Neural cell (in vitro differentiated cells): ENCODE results near the gene ZFP14. TPM values are rescaled to one million over a fixed set of nuclear protein-coding genes. Genes with fewer than 3 reads are reported as not detected.

Experiments used
- H2AFZ ChIP-seq: fragments of 200-600, 300-800 bp; sonication (generic), shearing (Covaris generic); 2 replicates; pipeline ENCODE4 v1.6.0; 2014; ENCODE audit warnings: low read depth, mild to moderate bottlenecking, antibody characterized with exemption, low read length, moderate library complexity
- H3F3A ChIP-seq: fragments of 200-600 bp; shearing (Covaris generic); 2 replicates; pipeline ENCODE4 v1.6.1; 2016; ENCODE audit warnings: mild to moderate bottlenecking, moderate library complexity, mixed read lengths, antibody characterized with exemption, low read length; ENCODE audit not compliant: insufficient read depth, poor library complexity, severe bottlenecking
- H3K27ac ChIP-seq: fragments of 200-600, 300-800 bp; sonication (generic), shearing (Covaris generic); 2 replicates; pipeline ENCODE4 v1.5.1; 2014; ENCODE audit warnings: mild to moderate bottlenecking, low read length, moderate library complexity
- H3K27me3 ChIP-seq: fragments of 300-800, 200-600 bp; sonication (generic), shearing (Covaris generic); 2 replicates; pipeline ENCODE4 v1.6.0; 2014; ENCODE audit warnings: mild to moderate bottlenecking, low read depth, low read length, moderate library complexity; ENCODE audit not compliant: insufficient read depth
- H3K36me3 ChIP-seq: fragments of 300-800, 200-600 bp; sonication (generic), shearing (Covaris generic); 2 replicates; pipeline ENCODE4 v1.5.1; 2014; ENCODE audit warnings: mild to moderate bottlenecking, antibody characterized with exemption, low read length, moderate library complexity; ENCODE audit not compliant: insufficient read depth
- H3K4me2 ChIP-seq: fragments of 300-800, 200-600 bp; sonication (generic), shearing (Covaris generic); 2 replicates; pipeline ENCODE4 v1.6.0; 2014; ENCODE audit warnings: mild to moderate bottlenecking, low read length
- H3K4me3 ChIP-seq: fragments of 300-800, 200-600 bp; sonication (generic), shearing (Covaris generic); 2 replicates; pipeline ENCODE4 v1.5.1; 2014; ENCODE audit warnings: mild to moderate bottlenecking, low read length, moderate library complexity
- H3K79me2 ChIP-seq: fragments of 200-600 bp; shearing (Covaris generic); replicated peaks from 2 replicates; pipeline ENCODE4 v1.6.0; 2014; ENCODE audit warnings: mild to moderate bottlenecking, low read length, moderate library complexity; ENCODE audit not compliant: insufficient read depth
- H3K9ac ChIP-seq: fragments of 300-800, 200-600 bp; sonication (generic), shearing (Covaris generic); 2 replicates; pipeline ENCODE4 v1.6.1; 2016; ENCODE audit warnings: mild to moderate bottlenecking, low read length, mixed read lengths
- H3K9me2 ChIP-seq: fragments of 200-600 bp; shearing (Covaris generic); 2 replicates; pipeline ENCODE4 v1.6.1; 2016; ENCODE audit warnings: mild to moderate bottlenecking, low read length, mixed read lengths; ENCODE audit not compliant: insufficient read depth
- H3K9me3 ChIP-seq: fragments of 200-600, 300-800 bp; sonication (generic), shearing (Covaris generic); 2 replicates; pipeline ENCODE4 v1.6.1; 2016; ENCODE audit warnings: mild to moderate bottlenecking, mixed run types, low read length, moderate library complexity, mixed read lengths
- H4K20me1 ChIP-seq: fragments of 200-600 bp; shearing (Covaris generic); 2 replicates; pipeline ENCODE4 v1.6.1; 2016; ENCODE audit warnings: mild to moderate bottlenecking, mixed run types; ENCODE audit not compliant: insufficient read depth
- EP300 ChIP-seq: fragments of 450-650 bp; conservative IDR thresholded peaks from 2 replicates; pipeline ENCODE4 v1.6.1; 2014; ENCODE audit warnings: antibody characterized with exemption, mild to moderate bottlenecking, moderate library complexity; ENCODE audit not compliant: poor library complexity, severe bottlenecking
- EZH2 ChIP-seq: fragments of 200-600, 300-800 bp; shearing (Covaris generic), sonication (generic); IDR thresholded peaks from 2 replicates; pipeline ENCODE4 v1.6.1; 2014; ENCODE audit warnings: antibody characterized with exemption, low read length, borderline replicate concordance, mild to moderate bottlenecking; ENCODE audit not compliant: insufficient read depth, poor library complexity, severe bottlenecking
- MXI1 ChIP-seq: fragments of 450-650 bp; conservative IDR thresholded peaks from 2 replicates; pipeline ENCODE4 v1.6.1; 2014; ENCODE audit warnings: antibody characterized with exemption, mild to moderate bottlenecking; ENCODE audit not compliant: poor library complexity, severe bottlenecking
- POLR2AphosphoS5 ChIP-seq: IDR thresholded peaks from 2 replicates; pipeline ENCODE4 v1.6.1; 2012
- RAD21 ChIP-seq: fragments of 450-650 bp; conservative IDR thresholded peaks from 2 replicates; pipeline ENCODE4 v1.6.1; 2014; ENCODE audit warnings: antibody characterized with exemption, mild to moderate bottlenecking, moderate library complexity
- SMC3 ChIP-seq: fragments of 450-650 bp; conservative IDR thresholded peaks from 2 replicates; pipeline ENCODE4 v1.6.1; 2014; ENCODE audit warnings: antibody characterized with exemption, mild to moderate bottlenecking, moderate library complexity; ENCODE audit not compliant: poor library complexity
- TAF1 ChIP-seq: IDR thresholded peaks from 2 replicates; pipeline ENCODE4 v1.6.1; 2012; ENCODE audit warnings: low read depth
- polyA plus RNA-seq: library from polyadenylated mRNA; depleted of rRNA; stranded (reverse); fragments of >200 nt; gene quantifications from 2 replicates; pipeline ENCODE4 v1.2.3, GENCODE V29; 2014
- TF ChIP-seq, protein P1 (sequence below): fragments of 450-650 bp; IDR thresholded peaks from 2 replicates; pipeline ENCODE4 v1.5.1; 2014; ENCODE audit warnings: antibody characterized with exemption, mild to moderate bottlenecking, moderate library complexity; ENCODE audit not compliant: poor library complexity, severe bottlenecking
- TF ChIP-seq, protein P2 (sequence below): IDR thresholded peaks from 2 replicates; pipeline ENCODE4 v1.6.1; 2012; ENCODE audit warnings: borderline replicate concordance

The ZFP14 gene
- polyA plus RNA-seq, 1 donor from 2014 or later, result 16.1 TPM

DNA sequence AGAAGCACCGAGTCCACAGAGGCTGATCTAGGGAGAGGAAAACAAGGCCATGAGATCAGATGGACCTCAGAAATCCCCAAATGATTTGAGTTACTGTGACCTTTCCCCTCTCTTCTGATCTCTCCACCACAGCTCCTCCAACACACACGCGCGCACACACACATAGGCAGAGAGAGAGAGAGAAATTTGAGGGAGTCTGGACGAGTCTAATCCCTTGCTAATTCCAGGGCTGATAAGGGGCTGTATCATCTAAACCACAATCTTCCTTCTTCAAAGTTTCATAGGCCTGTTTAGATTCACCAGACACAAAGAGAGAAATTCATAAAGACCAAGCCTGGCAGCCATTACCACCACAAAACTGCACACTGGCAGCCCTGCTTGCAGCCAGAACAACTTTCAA is 30.8 kb upstream of the ZFP14 start:
- no peak overlapping the region for H2AFZ ChIP-seq
- peaks cover 37% of the 10 kb centered on the region for H3K36me3 ChIP-seq
- no peaks in the 10 kb centered on the region for H3F3A ChIP-seq
- H3K9me2 ChIP-seq, result no peaks in the 10 kb centered on the region
- H3K4me2 ChIP-seq, result no peak overlapping the region
- H3K9ac ChIP-seq, result no peak overlapping the region
- H4K20me1 ChIP-seq, result no peaks in the 10 kb centered on the region
- H3K4me3 ChIP-seq, result no peak overlapping the region
- no peaks in the 10 kb centered on the region for H3K27me3 ChIP-seq
- peaks cover 12% of the 10 kb centered on the region for H3K79me2 ChIP-seq
- H3K9me3 ChIP-seq, result peaks cover 17% of the 10 kb centered on the region
- TF ChIP-seq, protein P1, sequence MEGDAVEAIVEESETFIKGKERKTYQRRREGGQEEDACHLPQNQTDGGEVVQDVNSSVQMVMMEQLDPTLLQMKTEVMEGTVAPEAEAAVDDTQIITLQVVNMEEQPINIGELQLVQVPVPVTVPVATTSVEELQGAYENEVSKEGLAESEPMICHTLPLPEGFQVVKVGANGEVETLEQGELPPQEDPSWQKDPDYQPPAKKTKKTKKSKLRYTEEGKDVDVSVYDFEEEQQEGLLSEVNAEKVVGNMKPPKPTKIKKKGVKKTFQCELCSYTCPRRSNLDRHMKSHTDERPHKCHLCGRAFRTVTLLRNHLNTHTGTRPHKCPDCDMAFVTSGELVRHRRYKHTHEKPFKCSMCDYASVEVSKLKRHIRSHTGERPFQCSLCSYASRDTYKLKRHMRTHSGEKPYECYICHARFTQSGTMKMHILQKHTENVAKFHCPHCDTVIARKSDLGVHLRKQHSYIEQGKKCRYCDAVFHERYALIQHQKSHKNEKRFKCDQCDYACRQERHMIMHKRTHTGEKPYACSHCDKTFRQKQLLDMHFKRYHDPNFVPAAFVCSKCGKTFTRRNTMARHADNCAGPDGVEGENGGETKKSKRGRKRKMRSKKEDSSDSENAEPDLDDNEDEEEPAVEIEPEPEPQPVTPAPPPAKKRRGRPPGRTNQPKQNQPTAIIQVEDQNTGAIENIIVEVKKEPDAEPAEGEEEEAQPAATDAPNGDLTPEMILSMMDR, result no peak
- TF ChIP-seq EZH2 (no peak), SMC3 (no peak), EP300 (no peak), TAF1 (no peak)
- no peak overlapping the region for H3K27ac ChIP-seq

DNA sequence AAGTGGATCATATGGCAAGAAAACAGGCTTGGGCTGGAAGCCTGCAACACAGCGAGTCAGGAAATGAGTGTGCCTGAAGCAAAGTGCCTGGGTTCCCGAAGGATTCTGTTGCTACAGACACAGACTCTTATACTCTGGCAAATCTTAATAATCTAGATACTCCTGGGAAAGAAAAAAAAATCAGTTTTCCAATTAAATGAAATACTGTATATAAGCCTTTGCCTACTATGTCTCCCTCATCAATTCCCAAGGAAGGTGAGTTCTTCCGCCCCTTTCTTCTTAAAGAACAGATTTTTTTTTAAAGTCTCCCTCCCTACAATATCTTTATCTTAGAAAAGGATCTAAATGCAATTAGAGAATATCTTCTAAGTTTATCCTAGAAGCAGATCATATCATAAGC is 29.1 kb upstream of the ZFP14 start:
- Histone ChIP-seq H3K9ac (no peak overlapping the region), H3K4me3 (no peak overlapping the region), H2AFZ (no peak overlapping the region), H3K36me3 (peaks cover 37% of the 10 kb centered on the region), H3K4me2 (no peak overlapping the region), H3K9me2 (no peaks in the 10 kb centered on the region), H3K79me2 (peaks cover 8% of the 10 kb centered on the region), H4K20me1 (no peaks in the 10 kb centered on the region), H3K27me3 (no peaks in the 10 kb centered on the region), H3K9me3 (peaks cover 17% of the 10 kb centered on the region), H3K27ac (no peak overlapping the region), H3F3A (no peaks in the 10 kb centered on the region)
- TF ChIP-seq, protein P1, result no peak

DNA sequence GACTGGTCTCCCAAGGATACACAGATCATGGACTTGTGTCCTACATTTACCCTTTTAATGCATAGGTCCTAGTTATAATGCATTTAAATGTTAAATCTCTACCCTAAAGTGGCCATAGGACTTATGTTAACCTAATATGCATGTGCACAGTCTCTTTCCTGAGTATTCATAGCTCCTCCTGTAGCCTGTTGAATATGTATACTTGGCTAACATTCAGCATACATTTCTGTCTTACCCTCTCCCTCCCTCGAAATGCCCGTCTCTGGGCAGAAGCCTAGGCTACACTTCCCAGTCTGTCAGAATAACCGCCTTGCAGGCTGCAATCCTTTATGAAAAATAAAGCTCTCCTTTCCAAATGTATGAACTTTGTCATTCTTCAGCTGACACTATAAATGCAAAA is 25.5 kb upstream of the ZFP14 start:
- no peak overlapping the region for H3K4me2 ChIP-seq
- no peak overlapping the region for H3K4me3 ChIP-seq
- H3K9ac ChIP-seq, result no peak overlapping the region
- H3K9me3 ChIP-seq, result peaks cover 3% of the 10 kb centered on the region
- no peaks in the 10 kb centered on the region for H4K20me1 ChIP-seq
- H3K9me2 ChIP-seq, result no peaks in the 10 kb centered on the region
- H3K27me3 ChIP-seq, result no peaks in the 10 kb centered on the region
- no peak overlapping the region for H3K27ac ChIP-seq
- no peak for TF ChIP-seq TAF1
- TF ChIP-seq EZH2, result no peak
- no peak for TF ChIP-seq RAD21
- TF ChIP-seq MXI1, result no peak
- TF ChIP-seq POLR2AphosphoS5, result no peak
- TF ChIP-seq, protein P1, result no peak
- TF ChIP-seq EP300, result no peak
- TF ChIP-seq SMC3, result no peak
- TF ChIP-seq, protein P2, sequence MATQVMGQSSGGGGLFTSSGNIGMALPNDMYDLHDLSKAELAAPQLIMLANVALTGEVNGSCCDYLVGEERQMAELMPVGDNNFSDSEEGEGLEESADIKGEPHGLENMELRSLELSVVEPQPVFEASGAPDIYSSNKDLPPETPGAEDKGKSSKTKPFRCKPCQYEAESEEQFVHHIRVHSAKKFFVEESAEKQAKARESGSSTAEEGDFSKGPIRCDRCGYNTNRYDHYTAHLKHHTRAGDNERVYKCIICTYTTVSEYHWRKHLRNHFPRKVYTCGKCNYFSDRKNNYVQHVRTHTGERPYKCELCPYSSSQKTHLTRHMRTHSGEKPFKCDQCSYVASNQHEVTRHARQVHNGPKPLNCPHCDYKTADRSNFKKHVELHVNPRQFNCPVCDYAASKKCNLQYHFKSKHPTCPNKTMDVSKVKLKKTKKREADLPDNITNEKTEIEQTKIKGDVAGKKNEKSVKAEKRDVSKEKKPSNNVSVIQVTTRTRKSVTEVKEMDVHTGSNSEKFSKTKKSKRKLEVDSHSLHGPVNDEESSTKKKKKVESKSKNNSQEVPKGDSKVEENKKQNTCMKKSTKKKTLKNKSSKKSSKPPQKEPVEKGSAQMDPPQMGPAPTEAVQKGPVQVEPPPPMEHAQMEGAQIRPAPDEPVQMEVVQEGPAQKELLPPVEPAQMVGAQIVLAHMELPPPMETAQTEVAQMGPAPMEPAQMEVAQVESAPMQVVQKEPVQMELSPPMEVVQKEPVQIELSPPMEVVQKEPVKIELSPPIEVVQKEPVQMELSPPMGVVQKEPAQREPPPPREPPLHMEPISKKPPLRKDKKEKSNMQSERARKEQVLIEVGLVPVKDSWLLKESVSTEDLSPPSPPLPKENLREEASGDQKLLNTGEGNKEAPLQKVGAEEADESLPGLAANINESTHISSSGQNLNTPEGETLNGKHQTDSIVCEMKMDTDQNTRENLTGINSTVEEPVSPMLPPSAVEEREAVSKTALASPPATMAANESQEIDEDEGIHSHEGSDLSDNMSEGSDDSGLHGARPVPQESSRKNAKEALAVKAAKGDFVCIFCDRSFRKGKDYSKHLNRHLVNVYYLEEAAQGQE, result no peak
- H3F3A ChIP-seq, result no peaks in the 10 kb centered on the region
- no peak overlapping the region for H2AFZ ChIP-seq
- no peaks in the 10 kb centered on the region for H3K79me2 ChIP-seq
- H3K36me3 ChIP-seq, result peaks cover 39% of the 10 kb centered on the region
